ENCODE results near the gene PIP4K2B. TPM values are rescaled to one million over a fixed set of nuclear protein-coding genes. Genes with fewer than 3 reads are reported as not detected.
A peak's percentile ranks its signal among the peaks of the same experiment; 100 is the strongest.

The PIP4K2B gene
- total RNA-seq, 2 experiments from 2014 or later = 49.4 to 52.6 TPM

DNA sequence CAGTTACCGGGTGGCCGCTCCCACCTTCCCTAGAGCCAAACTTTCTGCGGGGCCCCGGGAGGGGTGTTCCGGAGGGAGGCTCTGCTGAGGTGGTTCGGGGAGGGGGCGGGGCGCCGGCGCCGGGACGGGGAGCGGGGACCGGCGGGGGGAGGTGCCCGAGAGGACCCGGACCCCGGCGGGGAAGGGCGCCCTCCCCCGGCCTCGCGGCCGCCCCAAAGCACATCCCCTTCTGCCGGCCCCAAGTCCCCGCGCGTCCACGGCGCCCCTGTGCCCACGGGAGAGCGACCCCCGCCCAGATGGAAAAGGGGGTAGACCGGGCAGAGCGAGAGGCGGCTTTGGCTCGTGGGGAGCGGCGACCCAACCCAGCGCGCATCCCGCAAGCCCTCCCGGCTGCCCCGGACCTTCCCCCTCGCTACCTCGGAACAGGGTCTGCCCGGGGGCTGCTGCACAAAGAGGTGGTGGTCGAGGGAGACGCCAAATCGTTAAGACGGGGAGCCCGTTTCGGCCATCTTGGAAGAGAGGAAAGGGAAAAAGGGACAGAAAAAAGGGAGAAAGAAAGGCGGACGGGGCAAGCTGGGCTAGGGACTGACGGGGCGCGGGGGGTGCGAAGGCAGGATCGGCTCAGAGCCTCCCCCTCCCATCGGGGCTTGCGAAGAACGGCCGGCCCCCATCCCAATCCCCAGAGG lies 51.8 kb downstream of the PIP4K2B start:
- Mint-ChIP-seq H3K4me1 (peaks cover 45% of the 10 kb centered on the region), H3K27ac (no peak overlapping the region), H3K27me3 (peaks cover 54% of the 10 kb centered on the region), H3K9me3 (no peaks in the 10 kb centered on the region), H3K36me3 (ENCODE audit: low read depth) (peaks cover 4% of the 10 kb centered on the region), H3K4me3 (peak overlapping the region; percentile 64)
- DNase-seq = no peak
- ChIA-PET POLR2A (no interaction called here), CTCF (no interaction called here)

DNA sequence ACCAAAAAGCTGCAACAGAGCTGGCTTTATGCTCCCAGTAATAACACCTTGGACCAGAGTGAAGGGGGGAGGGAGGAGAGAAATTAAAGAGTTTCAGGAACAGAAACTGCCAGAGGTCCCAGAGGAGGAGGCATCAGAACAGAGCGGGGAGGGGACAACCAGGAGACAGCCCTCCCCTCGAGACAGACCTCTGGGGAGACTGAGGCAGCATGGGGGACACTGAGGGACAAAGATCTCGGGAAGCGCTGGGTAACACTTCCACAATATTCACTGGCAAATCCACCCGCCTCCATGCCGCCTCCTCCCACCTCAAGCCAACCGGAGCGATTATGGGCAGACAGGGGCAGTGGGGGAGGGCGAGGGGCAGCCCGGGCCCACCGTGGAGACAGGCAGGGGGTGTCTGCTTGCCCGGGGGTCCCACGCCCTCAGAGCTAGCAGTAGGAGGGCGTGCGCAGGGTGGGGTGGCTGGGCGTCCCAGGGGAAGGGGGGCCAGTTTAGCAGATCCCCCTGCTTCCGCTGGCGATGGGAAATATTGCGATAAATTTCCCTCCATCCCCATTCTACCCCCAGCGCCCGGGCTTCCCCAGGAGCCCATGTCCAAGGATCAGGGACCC lies 52.4 kb downstream of the PIP4K2B start:
- CTCF ChIA-PET = interaction anchor here (0.7 to 1.2 kb wide), 3 partner anchors 8 to 82 kb away, joined by 3 to 4 read pairs (median 3); no protein-coding TSS in a partner anchor
- peaks cover 49% of the 10 kb centered on the region for H3K4me1 Mint-ChIP-seq
- DNase-seq = no peak
- no peak overlapping the region for H3K27ac Mint-ChIP-seq
- H3K36me3 Mint-ChIP-seq (ENCODE audit: low read depth) = peaks cover 2% of the 10 kb centered on the region
- POLR2A ChIA-PET = no interaction called here
- H3K27me3 Mint-ChIP-seq = peaks cover 54% of the 10 kb centered on the region
- peak overlapping the region; percentile 49 for H3K4me3 Mint-ChIP-seq
- no peaks in the 10 kb centered on the region for H3K9me3 Mint-ChIP-seq

DNA sequence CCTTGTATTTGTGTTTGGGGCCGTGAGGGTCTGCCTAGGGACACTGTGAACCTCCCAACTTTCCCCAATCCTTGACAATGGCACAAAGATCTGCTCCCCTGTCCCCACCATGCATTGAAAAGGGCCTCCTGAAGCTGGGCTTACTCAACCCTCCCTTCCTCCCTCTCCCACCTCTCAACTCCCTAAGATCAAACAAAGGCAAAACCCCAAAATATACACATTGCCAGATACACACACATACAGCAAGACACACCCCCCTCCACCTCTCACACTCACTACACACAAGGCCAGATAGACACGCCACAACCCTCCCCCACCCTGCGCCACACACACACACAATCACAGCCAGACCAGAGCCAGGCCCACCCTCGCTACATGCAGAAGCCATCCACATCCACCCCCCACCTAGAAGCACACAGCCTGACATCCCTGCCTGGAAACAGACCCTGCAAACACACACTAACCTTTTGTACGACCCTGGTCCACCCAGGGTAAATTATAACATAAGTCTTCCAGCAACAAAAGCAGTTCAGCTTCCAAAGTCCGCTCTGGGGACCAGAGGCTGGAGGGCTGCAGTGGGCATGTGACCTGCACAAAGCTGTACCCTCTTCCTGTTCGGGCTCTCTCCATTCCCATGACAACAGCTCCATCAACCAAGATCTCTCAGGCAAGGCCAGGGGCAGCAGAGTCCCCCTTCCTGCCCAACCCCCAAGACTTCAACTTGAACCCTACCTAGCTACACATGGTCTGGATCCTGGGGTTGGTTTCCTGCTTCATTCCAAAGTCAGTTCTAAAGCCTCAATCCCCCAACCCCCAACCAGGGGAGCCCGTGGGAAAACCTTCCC lies 53.1 kb downstream of the PIP4K2B start:
- CTCF ChIA-PET = interaction anchor here (0.7 to 1.2 kb wide), 3 partner anchors 8 to 81 kb away, joined by 3 to 4 read pairs (median 3); no protein-coding TSS in a partner anchor
- H3K36me3 Mint-ChIP-seq (ENCODE audit: low read depth) = no peaks in the 10 kb centered on the region
- H3K27ac Mint-ChIP-seq = no peak overlapping the region
- H3K27me3 Mint-ChIP-seq = peaks cover 50% of the 10 kb centered on the region
- peak overlapping the region; percentile 49 for H3K4me3 Mint-ChIP-seq
- H3K4me1 Mint-ChIP-seq = peaks cover 45% of the 10 kb centered on the region
- POLR2A ChIA-PET = no interaction called here
- no peak for DNase-seq
- H3K9me3 Mint-ChIP-seq = no peaks in the 10 kb centered on the region

DNA sequence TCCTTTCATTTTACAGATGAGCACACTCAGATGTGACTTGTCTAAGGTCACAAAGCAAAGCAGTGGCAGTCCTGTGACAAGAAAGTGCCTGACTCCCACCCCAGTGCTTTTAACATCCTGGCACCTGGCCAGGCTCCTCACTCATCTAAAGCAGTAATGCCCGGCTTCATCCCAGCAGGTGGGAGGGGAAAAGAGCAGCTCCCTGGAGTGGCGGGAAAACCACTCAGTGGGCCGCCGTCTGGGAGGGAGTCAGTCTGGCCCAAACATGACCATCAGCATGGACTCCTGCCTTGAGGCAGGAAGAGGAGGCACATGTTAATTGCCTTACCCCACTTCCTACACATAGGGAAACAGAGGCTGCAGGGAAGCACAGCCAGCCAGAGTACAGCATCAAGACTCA lies 53.8 kb downstream of the PIP4K2B start:
- Mint-ChIP-seq H3K4me1 (peaks cover 38% of the 10 kb centered on the region), H3K27me3 (peaks cover 43% of the 10 kb centered on the region), H3K36me3 (ENCODE audit: low read depth) (no peaks in the 10 kb centered on the region), H3K9me3 (no peaks in the 10 kb centered on the region), H3K27ac (no peak overlapping the region), H3K4me3 (no peak overlapping the region)
- no peak for DNase-seq
- ChIA-PET CTCF (no interaction called here), POLR2A (no interaction called here)

DNA sequence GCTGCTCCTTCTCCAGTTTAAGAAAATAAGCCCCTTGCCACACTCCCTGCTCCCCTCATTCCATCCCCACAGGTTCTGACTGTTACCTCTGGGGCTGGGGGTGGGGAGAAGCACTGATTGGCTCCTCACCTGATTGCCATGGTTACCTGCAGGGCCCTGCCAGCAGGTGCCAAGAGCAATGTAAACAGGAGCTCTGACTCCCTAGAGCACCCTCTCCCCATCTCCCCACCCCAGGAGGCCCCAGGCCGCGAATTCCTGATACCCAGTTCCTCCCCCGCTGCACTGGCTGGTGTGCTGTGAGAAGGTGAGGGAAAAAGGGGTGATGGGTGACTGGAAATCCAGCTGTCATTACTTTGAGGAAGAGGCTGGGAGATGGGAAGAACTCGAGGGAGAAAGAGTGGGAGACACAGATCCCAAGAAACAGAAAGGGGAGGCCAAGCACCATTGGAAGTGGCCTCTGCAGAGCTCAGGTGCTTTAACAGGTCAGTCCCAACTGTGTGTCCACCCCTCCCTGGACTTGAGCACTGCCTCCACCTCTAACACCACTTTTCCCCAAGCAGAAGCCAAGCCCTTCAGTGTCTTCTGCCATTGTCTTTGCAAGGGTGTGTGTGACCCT lies 55.7 kb downstream of the PIP4K2B start:
- no peak overlapping the region for H3K4me3 Mint-ChIP-seq
- H3K27ac Mint-ChIP-seq = no peak overlapping the region
- DNase-seq = no peak
- peaks cover 30% of the 10 kb centered on the region for H3K27me3 Mint-ChIP-seq
- ChIA-PET CTCF (interaction anchor here (0.6 to 1.8 kb wide), 2 partner anchors 9 to 504 kb away, joined by 3 to 5 read pairs; no protein-coding TSS in a partner anchor), POLR2A (no interaction called here)
- H3K9me3 Mint-ChIP-seq = no peaks in the 10 kb centered on the region
- peaks cover 27% of the 10 kb centered on the region for H3K4me1 Mint-ChIP-seq
- H3K36me3 Mint-ChIP-seq (ENCODE audit: low read depth) = no peaks in the 10 kb centered on the region

DNA sequence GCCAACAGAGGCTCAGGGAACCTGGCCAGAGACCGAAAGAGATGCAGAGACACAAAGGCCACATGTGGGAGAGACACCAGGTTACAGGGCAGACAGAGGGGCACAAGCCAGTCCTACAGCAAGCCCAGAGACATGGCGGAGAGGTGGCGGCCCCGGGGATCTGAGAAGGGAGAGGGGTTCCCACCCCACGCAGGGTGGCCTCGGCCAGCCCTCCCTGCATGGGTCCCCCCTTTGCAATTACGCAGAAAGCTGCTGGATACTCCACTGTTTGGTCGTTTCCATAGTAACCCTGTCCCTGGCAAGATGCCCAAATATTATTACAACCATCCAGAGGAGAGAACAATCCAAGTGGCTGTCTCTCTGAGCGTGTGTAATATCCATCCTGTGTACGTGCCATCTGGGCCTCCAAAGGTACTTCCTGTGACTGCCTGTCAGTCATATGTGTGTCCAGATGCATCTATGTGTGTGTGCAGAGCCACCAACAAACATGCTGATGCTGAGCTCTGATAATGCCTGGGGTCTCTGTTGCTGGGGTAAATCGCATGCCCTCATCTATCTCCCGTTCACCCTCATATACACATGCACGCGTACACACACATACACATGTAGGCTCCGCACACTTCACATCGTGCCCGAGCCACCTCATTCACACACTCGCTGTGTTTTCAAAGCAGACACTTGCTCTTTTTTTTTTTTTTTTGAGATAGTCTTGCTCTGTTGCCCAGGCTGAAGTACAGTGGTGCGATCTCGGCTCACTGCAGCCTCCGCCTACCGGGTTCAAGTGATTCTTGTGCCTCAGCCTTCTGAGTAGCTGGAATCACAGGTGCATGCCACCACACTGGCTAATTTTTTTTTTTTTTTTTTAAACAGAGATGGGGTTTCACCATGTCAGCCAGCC lies 56.7 kb downstream of the PIP4K2B start:
- peaks cover 24% of the 10 kb centered on the region for H3K27me3 Mint-ChIP-seq
- H3K36me3 Mint-ChIP-seq (ENCODE audit: low read depth) = no peaks in the 10 kb centered on the region
- H3K27ac Mint-ChIP-seq = no peak overlapping the region
- POLR2A ChIA-PET = no interaction called here
- no peak overlapping the region for H3K4me3 Mint-ChIP-seq
- peaks cover 25% of the 10 kb centered on the region for H3K4me1 Mint-ChIP-seq
- H3K9me3 Mint-ChIP-seq = no peaks in the 10 kb centered on the region
- CTCF ChIA-PET = interaction anchor here (0.9 to 1.8 kb wide), 3 partner anchors 8 to 185 kb away, joined by 3 to 5 read pairs (median 4); partner anchors contain the start of gene CISD3
- DNase-seq = no peak

DNA sequence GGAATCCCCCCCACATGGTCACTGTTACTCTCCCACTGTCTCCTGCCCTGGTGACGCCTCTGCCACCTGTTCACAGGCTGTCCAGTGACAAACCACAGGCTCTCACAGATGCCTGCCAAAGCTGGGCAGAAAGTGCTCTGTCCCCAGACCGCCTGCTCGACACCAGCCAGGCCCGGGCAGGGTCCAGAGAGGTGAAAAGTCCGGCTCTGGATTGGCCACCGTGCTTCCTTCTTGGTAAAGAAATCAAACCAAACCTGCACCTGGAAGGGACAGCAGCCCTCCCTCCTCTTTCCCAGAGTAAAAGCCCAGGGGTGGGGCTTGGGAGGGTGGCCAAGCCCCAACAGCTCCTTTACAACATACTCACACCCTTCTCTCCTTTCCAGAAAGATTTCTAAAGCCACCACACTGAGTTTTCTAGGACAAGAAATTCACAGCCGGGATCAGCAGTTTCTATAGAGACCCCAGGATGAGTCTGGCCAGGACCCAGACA lies 57.4 kb downstream of the PIP4K2B start:
- DNase-seq = no peak
- H3K4me3 Mint-ChIP-seq = no peak overlapping the region
- H3K36me3 Mint-ChIP-seq (ENCODE audit: low read depth) = no peaks in the 10 kb centered on the region
- POLR2A ChIA-PET = no interaction called here
- peaks cover 25% of the 10 kb centered on the region for H3K4me1 Mint-ChIP-seq
- H3K27ac Mint-ChIP-seq = no peak overlapping the region
- H3K27me3 Mint-ChIP-seq = peaks cover 23% of the 10 kb centered on the region
- no peaks in the 10 kb centered on the region for H3K9me3 Mint-ChIP-seq
- CTCF ChIA-PET = interaction anchor here (1.8 kb wide), 1 partner anchor 184 kb away, joined by 4 read pairs; no protein-coding TSS in a partner anchor

DNA sequence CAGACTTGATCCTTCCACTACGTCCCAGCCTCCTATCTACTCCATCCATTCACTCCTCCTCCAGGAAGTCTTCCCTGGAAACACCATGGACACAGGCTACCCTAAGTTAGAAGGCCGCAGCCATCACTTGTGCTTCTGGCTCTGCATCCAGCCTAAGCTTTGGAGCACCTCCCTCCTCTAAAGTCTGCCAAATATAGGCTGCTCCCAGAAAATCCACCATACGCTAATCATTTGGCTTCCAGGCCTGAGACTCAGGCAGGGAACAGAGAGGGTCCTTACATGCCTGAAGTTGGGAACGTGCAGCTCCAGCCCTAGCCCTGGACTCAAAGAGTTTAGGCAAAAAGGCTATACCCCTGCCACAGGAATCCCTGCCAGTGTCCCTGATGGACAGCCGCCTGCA lies 57.9 kb downstream of the PIP4K2B start:
- POLR2A ChIA-PET = no interaction called here
- H3K36me3 Mint-ChIP-seq (ENCODE audit: low read depth) = no peaks in the 10 kb centered on the region
- no peak overlapping the region for H3K27ac Mint-ChIP-seq
- CTCF ChIA-PET = interaction anchor here (1.8 kb wide), 1 partner anchor 183 kb away, joined by 4 read pairs; no protein-coding TSS in a partner anchor
- peaks cover 20% of the 10 kb centered on the region for H3K4me1 Mint-ChIP-seq
- H3K4me3 Mint-ChIP-seq = no peak overlapping the region
- H3K27me3 Mint-ChIP-seq = peaks cover 18% of the 10 kb centered on the region
- DNase-seq = no peak
- no peaks in the 10 kb centered on the region for H3K9me3 Mint-ChIP-seq

DNA sequence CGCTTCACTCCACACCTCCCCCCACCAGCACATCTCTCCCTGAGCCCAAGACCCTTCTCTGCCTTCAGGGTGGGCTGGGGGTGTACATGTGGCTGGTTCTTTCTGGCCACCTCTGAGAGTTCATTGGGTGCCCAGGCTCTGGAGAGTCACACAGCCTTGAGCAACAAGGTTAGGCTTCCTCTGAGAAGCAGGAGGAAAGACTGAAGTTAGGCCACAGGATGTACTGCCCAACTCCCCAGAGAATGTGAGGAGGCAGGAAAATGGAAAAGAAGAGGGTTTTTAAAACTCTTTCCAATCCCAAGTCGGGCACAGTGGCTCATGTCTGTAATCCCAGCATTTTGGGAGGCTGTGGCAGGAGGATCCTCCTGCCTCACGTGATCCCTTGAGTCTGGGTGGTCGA lies 58.5 kb downstream of the PIP4K2B start:
- CTCF ChIA-PET = interaction anchor here (1.8 kb wide), 1 partner anchor 9 kb away, joined by 5 read pairs; no protein-coding TSS in a partner anchor
- H3K9me3 Mint-ChIP-seq = no peaks in the 10 kb centered on the region
- H3K4me1 Mint-ChIP-seq = peaks cover 14% of the 10 kb centered on the region
- no peak overlapping the region for H3K27ac Mint-ChIP-seq
- POLR2A ChIA-PET = no interaction called here
- DNase-seq = no peak
- H3K27me3 Mint-ChIP-seq = peaks cover 11% of the 10 kb centered on the region
- no peak overlapping the region for H3K4me3 Mint-ChIP-seq
- H3K36me3 Mint-ChIP-seq (ENCODE audit: low read depth) = no peaks in the 10 kb centered on the region

DNA sequence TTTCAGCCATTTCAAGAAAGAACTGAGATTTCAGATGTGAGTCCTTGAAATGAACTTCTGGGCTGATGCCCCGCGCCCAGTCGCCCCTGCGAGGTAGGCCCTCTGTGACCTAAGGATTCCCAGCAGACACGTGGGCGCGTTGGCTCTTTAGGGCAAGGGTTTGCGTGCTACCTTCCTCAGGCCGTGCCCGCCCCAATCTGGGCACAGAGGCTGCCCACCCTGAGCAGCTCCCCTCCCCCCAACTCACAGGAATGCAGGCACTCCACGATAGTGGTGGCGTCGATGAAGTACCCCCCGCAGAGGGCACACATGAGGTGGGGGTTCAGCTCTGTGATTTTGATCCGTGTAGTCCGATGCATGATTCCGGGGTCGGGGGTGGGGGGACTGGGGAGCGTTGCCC lies 59.3 kb downstream of the PIP4K2B start:
- H3K27ac Mint-ChIP-seq = no peak overlapping the region
- H3K9me3 Mint-ChIP-seq = no peaks in the 10 kb centered on the region
- H3K4me3 Mint-ChIP-seq = no peak overlapping the region
- H3K27me3 Mint-ChIP-seq = peaks cover 4% of the 10 kb centered on the region
- CTCF ChIA-PET = interaction anchor here (1.8 kb wide), 1 partner anchor 8 kb away, joined by 5 read pairs; no protein-coding TSS in a partner anchor
- POLR2A ChIA-PET = no interaction called here
- no peak for DNase-seq
- H3K4me1 Mint-ChIP-seq = peaks cover 14% of the 10 kb centered on the region
- H3K36me3 Mint-ChIP-seq (ENCODE audit: low read depth) = no peaks in the 10 kb centered on the region

DNA sequence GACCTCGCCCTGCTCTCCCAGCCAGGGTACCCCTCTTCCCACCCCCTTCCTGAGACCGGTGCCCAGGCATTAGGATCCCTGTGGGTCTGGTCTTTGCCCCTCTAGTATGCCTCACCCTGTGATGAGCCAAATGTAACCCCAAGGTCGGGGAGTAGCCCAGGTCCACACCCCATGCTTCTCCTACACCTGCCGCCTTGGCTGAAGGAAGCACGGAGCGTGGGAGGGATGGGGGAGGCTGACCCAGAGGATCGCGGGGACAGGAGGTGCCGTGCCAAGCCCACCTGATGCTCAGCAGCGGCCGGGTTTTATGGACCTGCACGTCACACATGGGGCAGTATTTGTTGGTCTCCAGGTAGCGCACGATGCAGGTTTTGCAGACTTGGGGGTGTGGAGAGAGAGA lies 60.1 kb downstream of the PIP4K2B start:
- DNase-seq = no peak
- ChIA-PET CTCF (interaction anchor here (1.1 to 1.8 kb wide), 2 partner anchors 7 to 8 kb away, joined by 4 to 5 read pairs; no protein-coding TSS in a partner anchor), POLR2A (no interaction called here)
- H3K27me3 Mint-ChIP-seq = no peaks in the 10 kb centered on the region
- H3K27ac Mint-ChIP-seq = no peak overlapping the region
- peaks cover 16% of the 10 kb centered on the region for H3K4me1 Mint-ChIP-seq
- H3K9me3 Mint-ChIP-seq = no peaks in the 10 kb centered on the region
- H3K4me3 Mint-ChIP-seq = no peak overlapping the region
- no peaks in the 10 kb centered on the region for H3K36me3 Mint-ChIP-seq (ENCODE audit: low read depth)

DNA sequence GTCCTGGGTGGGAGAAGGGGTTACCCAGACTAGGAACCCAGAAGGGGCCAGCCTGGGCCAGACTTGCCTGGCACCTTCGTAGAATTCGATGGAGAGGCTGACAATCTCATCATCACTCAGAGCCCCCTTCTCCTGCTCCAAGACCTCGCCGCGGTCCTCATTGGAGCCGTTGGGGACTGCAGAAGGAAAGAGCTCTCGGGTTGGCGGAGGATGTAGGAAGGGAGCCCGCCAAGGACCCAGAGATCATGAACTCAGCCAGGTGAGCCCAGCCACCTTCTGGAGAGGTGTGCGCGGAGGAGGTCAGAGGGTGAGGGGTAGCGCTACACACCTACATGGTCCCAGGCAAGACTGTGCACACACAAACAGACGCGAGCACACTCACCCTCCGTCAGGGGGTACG lies 60.7 kb downstream of the PIP4K2B start:
- ChIA-PET POLR2A (no interaction called here), CTCF (interaction anchor here (1.1 kb wide), 1 partner anchor 8 kb away, joined by 4 read pairs; no protein-coding TSS in a partner anchor)
- Mint-ChIP-seq H3K36me3 (ENCODE audit: low read depth) (peaks cover 1% of the 10 kb centered on the region), H3K9me3 (no peaks in the 10 kb centered on the region), H3K27ac (no peak overlapping the region), H3K4me1 (peaks cover 20% of the 10 kb centered on the region), H3K4me3 (no peak overlapping the region), H3K27me3 (no peaks in the 10 kb centered on the region)
- DNase-seq = no peak
